Measurements from ENCODE around the gene RAD52.
"Not testable (repeated sequence)": the region's sequence is repeated elsewhere in the genome, so short reads cannot be mapped to it uniquely, and the experiment has no call there.

Gene RAD52

GRCh38 chr12:936377-937345, 12.8 kb downstream of the RAD52 start:
- no peak overlapping the region for H3K9ac ChIP-seq (ENCODE audit: low read length)
- no peak overlapping the region for H2AFZ ChIP-seq (ENCODE audit: low read depth, low read length)
- H3K79me2 ChIP-seq (ENCODE audit: low read length) = peaks cover 15% of the 10 kb centered on the region
- no peak overlapping the region for H3K4me2 ChIP-seq (ENCODE audit: low read length)
- TF ChIP-seq EZH2phosphoT487 (IDR thresholded peaks at IDR 0.05; ENCODE audit: low read depth) (no peak), CTCF (IDR thresholded peaks at IDR 0.05; ENCODE audit: low read depth, low read length) (no peak)
- no peaks in the 10 kb centered on the region for H4K20me1 ChIP-seq (ENCODE audit: insufficient read depth, low read length)
- H3K36me3 ChIP-seq (replicated peaks; ENCODE audit: low read depth, low read length) = peaks cover 10% of the 10 kb centered on the region
- H3K27ac ChIP-seq (ENCODE audit: low read length) = no peak overlapping the region
- no peak overlapping the region for H3K4me3 ChIP-seq (ENCODE audit: low read length)
- H3K9me3 ChIP-seq (ENCODE audit: insufficient read depth, low read length) = no peaks in the 10 kb centered on the region
- H3K27me3 ChIP-seq (ENCODE audit: low read depth, low read length) = no peaks in the 10 kb centered on the region
- no peaks in the 10 kb centered on the region for H3K4me1 ChIP-seq (ENCODE audit: low read length)

GRCh38 chr12:935891-936290, 13.6 kb downstream of the RAD52 start:
- not testable (repeated sequence) for H3K9ac ChIP-seq (ENCODE audit: low read length); H3K27me3 ChIP-seq (ENCODE audit: low read depth, low read length); H3K4me3 ChIP-seq (ENCODE audit: low read length); H3K27ac ChIP-seq (ENCODE audit: low read length); H2AFZ ChIP-seq (ENCODE audit: low read depth, low read length); H4K20me1 ChIP-seq (ENCODE audit: insufficient read depth, low read length); H3K4me2 ChIP-seq (ENCODE audit: low read length); H3K9me3 ChIP-seq (ENCODE audit: insufficient read depth, low read length); H3K4me1 ChIP-seq (ENCODE audit: low read length)
- Histone ChIP-seq H3K79me2 (ENCODE audit: low read length) (peaks cover 15% of the 10 kb centered on the region), H3K36me3 (replicated peaks; ENCODE audit: low read depth, low read length) (peaks cover 12% of the 10 kb centered on the region)

GRCh38 chr12:931591-931990, 17.9 kb downstream of the RAD52 start:
- Histone ChIP-seq H3K4me1 (ENCODE audit: low read length) (no peaks in the 10 kb centered on the region), H3K9ac (ENCODE audit: low read length) (no peak overlapping the region), H3K4me3 (ENCODE audit: low read length) (no peak overlapping the region), H3K79me2 (ENCODE audit: low read length) (no peaks in the 10 kb centered on the region), H2AFZ (ENCODE audit: low read depth, low read length) (no peak overlapping the region), H3K9me3 (ENCODE audit: insufficient read depth, low read length) (no peaks in the 10 kb centered on the region), H3K27me3 (ENCODE audit: low read depth, low read length) (no peaks in the 10 kb centered on the region), H3K4me2 (ENCODE audit: low read length) (no peak overlapping the region), H3K27ac (ENCODE audit: low read length) (no peak overlapping the region), H4K20me1 (ENCODE audit: insufficient read depth, low read length) (no peaks in the 10 kb centered on the region), H3K36me3 (replicated peaks; ENCODE audit: low read depth, low read length) (peaks cover 23% of the 10 kb centered on the region)
- TF ChIP-seq EZH2phosphoT487 (IDR thresholded peaks at IDR 0.05; ENCODE audit: low read depth) (no peak), CTCF (IDR thresholded peaks at IDR 0.05; ENCODE audit: low read depth, low read length) (no peak)

- no peak for TF ChIP-seq EZH2phosphoT487 (IDR thresholded peaks at IDR 0.05; ENCODE audit: low read depth)
- no peak for TF ChIP-seq CTCF (IDR thresholded peaks at IDR 0.05; ENCODE audit: low read depth, low read length)
- Histone ChIP-seq H3K9ac (ENCODE audit: low read length) (no peak overlapping the region), H3K4me3 (ENCODE audit: low read length) (no peak overlapping the region), H3K27ac (ENCODE audit: low read length) (no peak overlapping the region), H3K4me1 (ENCODE audit: low read length) (no peaks in the 10 kb centered on the region), H2AFZ (ENCODE audit: low read depth, low read length) (no peak overlapping the region), H4K20me1 (ENCODE audit: insufficient read depth, low read length) (no peaks in the 10 kb centered on the region), H3K9me3 (ENCODE audit: insufficient read depth, low read length) (no peaks in the 10 kb centered on the region), H3K36me3 (replicated peaks; ENCODE audit: low read depth, low read length) (peaks cover 25% of the 10 kb centered on the region), H3K4me2 (ENCODE audit: low read length) (no peak overlapping the region), H3K79me2 (ENCODE audit: low read length) (no peaks in the 10 kb centered on the region), H3K27me3 (ENCODE audit: low read depth, low read length) (no peaks in the 10 kb centered on the region)
Observed at GRCh38 chr12:931060-931459, 18.4 kb downstream of the RAD52 start.
